NCI-H1436 (cell line): Measurements from ENCODE around the gene SIGLEC1.

ENCODE experiments used
- DNase-seq: peaks from one replicate; lab custom pipeline; 2025; lab: John Stamatoyannopoulos, UW

The SIGLEC1 gene

DNA sequence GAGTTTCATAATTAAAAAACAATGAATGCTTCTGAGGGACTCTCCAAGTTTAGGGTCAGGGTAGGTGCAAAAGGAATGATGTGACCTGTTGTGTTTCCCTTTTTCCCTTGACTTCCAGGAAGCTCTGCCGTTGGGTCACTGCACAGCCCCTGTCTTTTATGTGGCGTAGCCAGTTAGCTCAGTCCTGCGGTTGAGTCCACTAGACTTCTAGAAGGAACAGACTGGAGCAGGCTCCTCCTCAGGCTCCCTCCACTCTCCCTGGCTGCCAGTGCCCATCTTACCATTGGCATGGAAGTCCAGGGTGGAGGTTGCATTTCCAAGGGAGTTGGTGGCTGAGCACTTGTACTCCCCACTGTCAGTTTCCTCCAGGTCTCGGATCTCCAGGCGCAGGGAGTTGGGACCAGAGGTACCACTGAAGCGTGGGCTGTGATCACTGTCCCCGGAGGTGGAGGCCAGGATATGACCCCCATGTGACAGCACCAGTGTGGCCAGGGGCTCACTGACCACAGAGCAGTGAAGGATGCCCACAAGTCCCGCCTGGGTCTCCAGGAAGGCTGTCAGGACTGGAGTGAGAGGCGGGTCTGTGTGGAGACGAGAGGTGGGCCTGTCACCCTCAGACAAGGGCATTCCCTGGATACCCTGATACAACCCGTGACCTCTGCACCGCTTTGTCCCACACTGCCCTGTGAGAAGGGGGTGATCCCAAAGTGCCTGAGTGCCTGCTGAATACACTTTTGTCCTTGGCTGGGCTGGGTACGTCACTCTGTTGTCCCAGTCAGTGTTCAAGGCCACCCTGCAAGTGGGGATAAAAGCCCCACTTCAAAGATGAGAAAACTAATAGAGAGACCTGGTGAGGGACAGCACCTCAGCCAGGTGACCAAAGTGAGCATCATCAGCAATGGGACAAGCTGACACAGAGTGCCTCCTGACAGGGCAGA is 11.1 kb downstream of the SIGLEC1 start:
- DNase-seq = no peak

DNA sequence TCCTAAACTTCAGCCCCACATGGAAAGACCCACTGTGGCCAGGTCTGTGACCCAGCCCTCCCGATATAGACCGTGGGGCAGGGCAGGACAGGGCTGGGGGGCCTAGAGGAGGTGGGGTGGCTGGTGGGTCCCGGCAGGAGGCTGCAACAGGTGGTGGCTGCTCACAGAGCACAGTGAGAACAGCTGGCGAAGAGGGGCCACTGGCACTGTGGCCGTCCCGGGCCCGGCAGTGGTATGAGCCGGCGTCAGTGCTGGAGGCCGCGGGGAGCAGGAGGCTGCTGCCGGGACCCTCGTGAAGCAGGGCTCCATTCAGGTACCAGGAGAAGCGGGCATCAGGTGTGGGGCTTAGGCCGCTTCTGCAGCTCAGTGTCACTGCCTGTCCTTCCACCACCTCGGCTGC is 13.4 kb downstream of the SIGLEC1 start:
- no peak for DNase-seq

- DNase-seq = no peak
Measured at GRCh38 chr20:3698591-3699001, 13.8 kb downstream of the SIGLEC1 start.

GRCh38 chr20:3697588-3698305 is 14.7 kb downstream of the SIGLEC1 start:
- no peak for DNase-seq

GRCh38 chr20:3696745-3697587 is 15.4 kb downstream of the SIGLEC1 start:
- no peak for DNase-seq

GRCh38 chr20:3696200-3696599 is 16.2 kb downstream of the SIGLEC1 start:
- no peak for DNase-seq

- DNase-seq = no peak
Measured at GRCh38 chr20:3694864-3695263, 17.5 kb downstream of the SIGLEC1 start.

GRCh38 chr20:3693376-3693775 is 19.0 kb downstream of the SIGLEC1 start:
- DNase-seq = no peak

- no peak for DNase-seq
Measured at GRCh38 chr20:3692706-3693294, 19.6 kb downstream of the SIGLEC1 start.

GRCh38 chr20:3691897-3692296 is 20.5 kb downstream of the SIGLEC1 start:
- no peak for DNase-seq

DNA sequence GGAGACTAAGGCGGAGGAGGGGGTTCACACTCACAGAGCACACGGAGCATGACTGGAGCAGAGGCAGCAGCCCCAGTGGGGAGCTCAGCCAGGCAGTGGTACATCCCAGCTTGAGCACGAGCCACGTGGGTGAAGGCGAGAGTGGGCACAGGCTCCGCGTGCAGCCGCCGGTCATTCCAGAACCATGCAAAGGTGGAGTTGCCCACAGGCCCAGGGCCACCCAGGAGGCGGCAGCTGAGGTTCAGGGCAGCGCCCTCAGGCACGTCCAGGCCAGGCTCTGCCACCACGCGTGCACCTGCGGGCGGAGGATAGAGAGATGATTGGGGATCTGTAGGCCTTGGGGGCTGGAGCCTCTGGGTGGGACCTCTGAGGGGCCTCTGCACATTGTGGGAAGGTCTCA is 21.1 kb downstream of the SIGLEC1 start:
- no peak for DNase-seq

DNA sequence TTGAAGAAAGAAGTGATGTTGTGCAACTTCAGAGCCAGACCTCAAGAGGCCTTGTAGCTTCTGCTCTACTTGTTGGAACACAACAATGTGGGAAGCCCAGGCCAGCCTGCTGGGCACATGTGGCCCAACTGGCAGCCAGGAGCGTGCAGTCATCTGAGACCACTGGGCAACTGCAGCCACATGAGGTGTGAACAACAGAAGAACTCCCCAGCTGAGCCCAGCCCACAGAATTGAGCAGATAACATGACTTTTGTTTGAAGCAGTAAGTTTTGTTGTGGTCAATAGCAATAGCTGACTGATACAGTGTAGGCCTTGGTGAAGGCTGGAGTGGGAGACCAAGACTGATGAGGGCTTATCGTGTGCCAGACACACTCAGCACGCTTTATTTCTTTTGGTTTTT is 22.0 kb downstream of the SIGLEC1 start:
- DNase-seq = no peak

DNA sequence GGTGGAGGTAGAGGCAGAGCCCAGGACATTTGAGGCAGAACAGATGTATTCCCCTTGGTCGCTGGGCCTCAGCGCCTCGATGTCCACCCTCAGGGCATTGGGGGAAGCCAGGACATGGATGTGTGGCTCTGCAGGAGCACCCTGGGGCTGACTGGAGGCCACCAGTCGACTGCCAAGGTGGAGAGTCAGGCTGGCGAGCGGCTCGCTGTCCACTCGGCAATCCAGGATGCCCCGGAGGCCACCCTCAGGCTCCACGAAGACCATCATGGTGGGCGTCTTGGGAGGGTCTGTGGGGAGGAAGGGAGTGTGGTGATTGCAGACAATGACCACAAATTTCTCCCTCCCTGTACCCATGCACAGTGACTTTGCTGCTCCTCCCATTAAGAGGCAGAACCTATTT is 22.4 kb downstream of the SIGLEC1 start:
- DNase-seq = no peak

DNA sequence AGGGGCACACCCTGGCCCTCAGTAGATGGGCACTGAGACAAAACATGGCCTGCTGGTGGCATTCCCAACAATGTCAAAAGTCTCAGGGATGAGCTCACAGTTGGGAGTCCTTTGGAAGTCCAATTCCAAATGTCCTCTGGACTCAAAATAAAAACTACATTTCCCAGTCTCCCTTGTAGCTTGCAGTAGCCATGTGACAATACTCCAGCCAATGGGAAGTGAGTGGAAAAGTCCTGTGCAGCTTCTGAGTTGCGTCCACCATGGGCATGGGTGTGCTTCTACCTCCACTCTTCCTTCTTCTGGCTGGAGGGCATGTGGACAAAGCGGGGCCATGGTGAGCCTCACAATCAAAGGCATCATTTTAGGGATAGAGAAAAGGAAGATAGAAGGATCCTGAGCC is 24.7 kb downstream of the SIGLEC1 start:
- DNase-seq = no peak

GRCh38 chr20:3686867-3687321 is 25.5 kb downstream of the SIGLEC1 start:
- DNase-seq = no peak

GRCh38 chr20:3686421-3686820 is 26.0 kb downstream of the SIGLEC1 start:
- no peak for DNase-seq

DNA sequence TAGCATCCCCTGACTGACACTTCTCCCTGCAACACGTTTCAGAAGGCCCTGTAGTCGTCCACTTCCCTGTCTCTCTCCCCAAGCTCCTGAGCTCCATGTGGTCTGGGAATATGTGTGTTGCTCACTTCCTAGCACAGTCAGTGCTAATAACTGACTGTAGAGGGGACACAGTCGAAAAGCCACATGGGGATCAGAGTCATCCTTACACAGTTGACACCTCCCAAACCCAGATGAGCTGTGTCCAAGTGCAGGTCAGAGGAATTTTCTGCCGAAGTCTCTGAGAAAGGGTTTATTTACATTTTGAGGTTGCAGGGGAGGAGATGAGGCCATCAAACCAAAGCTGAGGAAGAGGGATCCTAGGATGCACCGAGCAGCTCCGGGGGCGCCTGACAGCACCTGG is 27.1 kb downstream of the SIGLEC1 start:
- no peak for DNase-seq

- DNase-seq = no peak
Measured at GRCh38 chr20:3681931-3682781, 30.2 kb downstream of the SIGLEC1 start, which contains the start of gene ADAM33. Gene ADAM33 (minus strand): TSS chr20:3682010. CDS start chr20:3682004, 6 bp downstream.

DNA sequence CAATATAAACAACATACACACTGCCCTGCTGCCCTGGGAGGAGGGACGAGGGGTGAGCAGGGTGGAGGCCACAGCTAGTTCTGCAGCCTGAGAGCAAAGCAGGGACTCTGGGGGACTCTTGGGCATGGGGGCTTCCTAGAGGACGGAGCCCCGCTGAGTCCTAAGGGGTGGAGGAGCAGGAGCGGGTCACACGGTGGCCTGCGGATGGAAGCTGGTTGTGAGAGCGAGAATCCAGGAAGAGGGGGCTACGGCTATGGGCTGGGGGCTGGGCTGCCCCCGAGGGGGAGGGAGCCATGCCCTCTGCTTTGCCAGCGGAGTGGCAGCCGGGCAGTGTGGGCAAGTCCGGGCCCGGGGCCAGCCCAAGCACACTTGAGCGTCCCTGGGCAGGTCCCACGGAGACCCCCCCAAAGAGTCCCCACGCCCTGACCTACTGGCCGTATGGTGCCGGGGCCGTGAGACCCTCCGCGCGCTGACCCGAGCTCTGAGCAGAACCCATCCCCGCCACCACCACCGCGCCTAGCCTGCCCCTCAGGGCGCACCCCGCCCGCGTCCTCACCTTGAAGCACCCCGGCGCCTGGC is 31.0 kb downstream of the SIGLEC1 start:
- no peak for DNase-seq

- no peak for DNase-seq
Measured at GRCh38 chr20:3680701-3681351, 31.6 kb downstream of the SIGLEC1 start.
